ENCODE data around the gene PHYHD1. TPM values are rescaled to one million over a fixed set of nuclear protein-coding genes. Genes with fewer than 3 reads are reported as not detected.
A peak's percentile ranks its signal among the peaks of the same experiment; 100 is the strongest.
"Not testable (repeated sequence)": the region's sequence is repeated elsewhere in the genome, so short reads cannot be mapped to it uniquely, and the experiment has no call there.

The PHYHD1 gene
- total and polyA plus RNA-seq, 5 experiments from 2014 or later: 2.6 to 8.2 (median 6.9) TPM

DNA sequence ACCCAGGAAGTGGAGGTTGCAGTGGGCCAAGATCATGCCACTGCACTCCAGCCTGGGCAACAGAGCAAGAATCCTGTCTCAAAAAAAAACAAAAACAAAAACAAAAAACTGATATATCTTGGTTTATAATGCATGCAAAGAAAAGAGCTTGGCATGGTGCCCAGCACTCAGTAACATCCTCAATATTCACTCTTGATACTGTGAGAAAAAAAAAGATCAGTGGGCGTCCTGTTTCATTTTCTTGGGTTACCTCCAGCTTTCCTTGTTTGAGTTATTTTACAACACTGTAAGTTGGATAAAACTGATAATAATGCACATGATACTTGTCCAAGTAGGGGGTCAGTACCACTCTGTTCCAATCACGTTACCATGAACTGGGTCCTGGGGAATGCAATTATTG is 7.8 kb downstream of the PHYHD1 start:
- POLR2A ChIA-PET: interaction anchor here (0.6 to 2.5 kb wide), 5 partner anchors 8 to 66 kb away, joined by 3 to 12 read pairs (median 3); partner anchors contain the start of genes KYAT1 and LRRC8A
- peaks cover 8 to 14% (median 11%) of the 10 kb centered on the region in 4 donors for H3K4me1 Mint-ChIP-seq
- H3K4me3 Mint-ChIP-seq: no peak overlapping the region
- no peak overlapping the region for H3K27ac Mint-ChIP-seq
- H3K36me3 Mint-ChIP-seq: no peaks in the 10 kb centered on the region
- no peaks in the 10 kb centered on the region for H3K27me3 Mint-ChIP-seq
- H3K9me3 Mint-ChIP-seq: no peaks in the 10 kb centered on the region
- DNase-seq (no peak), ATAC-seq (no peak)

DNA sequence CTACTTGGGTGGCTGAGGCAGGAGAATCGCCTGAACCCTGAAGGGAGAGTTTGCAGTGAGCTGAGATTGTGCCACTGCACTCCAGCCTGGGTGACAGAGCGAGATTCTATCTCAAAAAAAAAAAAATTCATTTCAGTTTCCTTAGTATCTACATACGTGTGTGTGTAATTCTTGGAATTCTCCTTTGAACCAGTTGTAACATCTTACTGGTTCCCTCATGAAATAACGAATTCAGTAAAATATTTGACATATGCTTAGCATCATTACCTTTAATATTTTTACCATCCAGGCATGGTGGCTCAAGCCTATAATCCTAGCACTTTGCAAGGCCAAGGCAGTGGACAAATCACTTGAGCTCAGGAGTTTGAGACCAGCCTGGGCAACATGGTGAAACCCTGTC is 8.8 kb downstream of the PHYHD1 start:
- ATAC-seq: no peak
- no peaks in the 10 kb centered on the region for H3K27me3 Mint-ChIP-seq
- DNase-seq: no peak
- H3K4me3 Mint-ChIP-seq: no peak overlapping the region
- peaks cover 8 to 14% (median 11%) of the 10 kb centered on the region in 4 donors for H3K4me1 Mint-ChIP-seq
- POLR2A ChIA-PET: interaction anchor here (1.4 to 2.5 kb wide), 3 partner anchors 27 to 67 kb away, joined by 3 to 12 read pairs (median 9); partner anchors contain the start of genes KYAT1 and LRRC8A
- H3K36me3 Mint-ChIP-seq: no peaks in the 10 kb centered on the region
- H3K27ac Mint-ChIP-seq: peak overlapping the region in 1 of 10 donors; percentile 34
- H3K9me3 Mint-ChIP-seq: no peaks in the 10 kb centered on the region

DNA sequence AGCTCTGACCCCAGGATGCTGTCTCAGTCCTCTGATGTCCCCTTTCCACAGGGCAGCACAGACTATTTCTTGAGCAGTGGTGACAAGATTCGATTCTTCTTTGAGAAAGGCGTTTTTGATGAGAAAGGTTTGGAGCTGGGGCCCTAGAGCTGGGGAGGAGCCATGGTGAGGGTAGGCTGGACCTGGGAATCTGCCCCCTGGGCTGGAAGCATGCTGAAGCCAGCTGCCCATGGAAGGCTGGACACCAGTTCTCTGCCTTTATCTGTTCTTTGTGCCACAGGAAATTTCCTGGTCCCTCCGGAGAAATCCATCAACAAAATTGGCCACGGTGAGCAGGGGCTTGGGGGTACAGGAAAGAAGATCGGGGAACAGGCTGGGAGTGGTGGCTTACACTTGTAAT is 12.9 kb downstream of the PHYHD1 start:
- POLR2A ChIA-PET: interaction anchor here (0.6 kb wide), 2 partner anchors 195 to 282 kb away, joined by 4 read pairs; no protein-coding TSS in a partner anchor
- Mint-ChIP-seq H3K4me3 (no peak overlapping the region), H3K36me3 (no peaks in the 10 kb centered on the region), H3K9me3 (no peaks in the 10 kb centered on the region), H3K27ac (no peak overlapping the region), H3K27me3 (no peaks in the 10 kb centered on the region), H3K4me1 (no peaks in the 10 kb centered on the region)
- ATAC-seq: no peak
- no peak for DNase-seq

DNA sequence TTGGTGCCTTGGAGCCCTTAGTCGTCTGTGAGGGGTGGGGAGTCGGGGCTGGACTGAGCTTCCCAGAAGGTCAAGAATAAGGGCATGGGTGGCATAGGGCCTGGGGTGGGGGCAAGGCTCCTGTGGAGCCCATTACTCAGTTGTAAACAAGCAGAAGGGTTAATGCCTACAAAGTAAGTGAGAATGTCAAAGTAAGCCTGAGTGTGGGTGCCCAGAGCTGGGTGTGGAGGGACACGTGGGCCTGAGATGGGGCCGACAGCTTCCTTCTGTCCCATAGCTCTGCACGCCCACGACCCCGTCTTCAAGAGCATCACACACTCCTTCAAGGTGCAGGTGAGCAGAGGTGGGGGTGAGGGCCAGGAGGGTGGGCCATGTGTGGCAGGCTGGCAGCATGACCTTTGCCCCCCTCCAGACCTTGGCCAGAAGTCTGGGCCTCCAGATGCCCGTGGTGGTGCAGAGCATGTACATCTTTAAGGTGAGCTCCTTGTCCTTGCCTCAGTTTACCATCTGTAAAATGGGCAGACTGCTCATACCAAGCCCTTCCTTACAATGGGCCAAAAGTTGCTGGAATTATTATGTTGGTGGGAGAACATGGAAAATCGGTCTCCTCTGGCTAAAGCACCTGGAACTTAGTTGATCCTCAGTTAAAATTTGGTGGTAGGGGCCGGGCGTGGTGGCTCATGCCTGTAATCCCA is 15.5 kb downstream of the PHYHD1 start:
- DNase-seq: no peak
- H3K27ac Mint-ChIP-seq: no peak overlapping the region
- POLR2A ChIA-PET: interaction anchor here (0.6 to 1.3 kb wide), 3 partner anchors 8 to 109 kb away, joined by 3 to 4 read pairs (median 3); no protein-coding TSS in a partner anchor

DNA sequence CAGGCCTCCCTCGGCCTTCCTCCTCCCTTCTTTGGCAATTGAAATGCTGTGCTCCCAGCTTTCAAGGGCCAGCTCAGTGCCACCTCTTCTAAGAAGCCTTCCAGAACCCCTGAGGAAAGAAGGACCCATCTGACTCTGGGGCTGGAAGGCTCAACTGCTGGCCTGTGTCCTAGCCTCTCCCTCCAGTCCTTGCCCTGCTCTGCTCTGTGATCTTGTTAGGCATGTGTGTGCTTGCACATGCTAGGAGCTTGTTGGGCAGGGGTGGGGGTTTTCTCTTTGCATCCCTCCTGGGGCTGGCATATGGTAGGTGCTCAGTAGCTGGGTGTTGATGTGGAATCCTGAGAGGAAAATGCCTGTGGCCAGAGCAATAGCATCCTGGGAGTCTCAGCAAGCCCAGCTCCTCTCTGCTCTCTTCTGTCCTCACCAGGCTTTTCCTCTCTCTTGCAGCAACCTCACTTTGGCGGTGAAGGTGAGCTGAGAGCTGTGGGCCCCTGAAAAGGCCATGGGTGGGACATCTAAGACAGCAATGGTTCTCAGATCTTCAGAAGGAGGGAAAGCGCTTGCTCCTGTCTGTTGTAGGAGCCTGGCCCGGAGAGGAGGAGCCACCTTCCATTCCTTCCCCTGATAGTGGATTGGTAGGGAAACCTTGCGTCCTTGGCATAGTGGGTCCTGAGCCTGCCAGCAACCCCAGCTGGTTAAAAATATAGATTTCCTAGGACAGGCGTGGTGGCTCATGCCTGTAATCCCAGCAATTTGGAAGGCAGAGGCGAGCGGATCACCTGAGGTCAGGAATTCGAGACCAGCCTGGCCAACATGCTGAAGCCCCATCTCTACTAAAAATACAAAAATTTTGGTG is 16.8 kb downstream of the PHYHD1 start:
- no peaks in the 10 kb centered on the region for H3K36me3 Mint-ChIP-seq
- peaks cover 0 to 2% (median 0%) of the 10 kb centered on the region in 4 donors for H3K4me1 Mint-ChIP-seq
- H3K4me3 Mint-ChIP-seq: no peak overlapping the region
- ATAC-seq: no peak
- POLR2A ChIA-PET: interaction anchor here (0.6 to 1.3 kb wide), 4 partner anchors 9 to 110 kb away, joined by 3 to 6 read pairs (median 4); no protein-coding TSS in a partner anchor
- DNase-seq: no peak
- H3K27me3 Mint-ChIP-seq: no peaks in the 10 kb centered on the region
- no peaks in the 10 kb centered on the region for H3K9me3 Mint-ChIP-seq
- H3K27ac Mint-ChIP-seq: no peak overlapping the region

More for the DNA sequence above, 15.5 kb downstream of the PHYHD1 start:
- Mint-ChIP-seq H3K36me3 (no peaks in the 10 kb centered on the region), H3K4me3 (no peak overlapping the region), H3K9me3 (no peaks in the 10 kb centered on the region), H3K27me3 (no peaks in the 10 kb centered on the region), H3K4me1 (no peaks in the 10 kb centered on the region)
- ATAC-seq: no peak

DNA sequence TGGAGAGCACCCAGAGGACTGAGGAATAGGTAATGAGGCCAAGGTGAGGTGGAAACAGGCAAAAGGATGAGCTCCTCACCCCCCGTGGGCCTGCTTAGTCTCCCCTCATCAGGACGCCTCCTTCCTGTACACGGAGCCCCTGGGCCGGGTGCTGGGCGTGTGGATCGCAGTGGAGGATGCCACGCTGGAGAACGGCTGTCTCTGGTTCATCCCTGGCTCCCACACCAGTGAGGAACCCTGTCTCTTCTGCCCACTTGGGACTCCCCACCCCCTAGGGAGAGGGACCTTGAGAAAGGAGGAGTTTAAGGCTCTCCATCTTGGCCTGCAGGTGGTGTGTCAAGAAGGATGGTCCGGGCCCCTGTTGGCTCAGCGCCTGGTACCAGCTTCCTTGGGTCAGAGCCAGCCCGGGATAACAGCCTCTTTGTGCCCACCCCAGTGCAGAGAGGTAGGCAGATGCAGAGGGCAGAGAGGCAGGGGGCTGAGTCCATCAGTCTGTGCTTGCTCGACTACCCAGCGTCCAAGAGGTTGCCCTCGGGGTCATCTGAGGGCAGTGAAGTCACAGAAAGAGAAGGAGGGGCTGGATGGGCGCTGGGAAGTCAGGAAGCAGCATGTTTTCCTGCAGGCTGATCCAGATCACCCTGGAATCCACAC is 19.6 kb downstream of the PHYHD1 start:
- H3K27ac Mint-ChIP-seq: no peak overlapping the region
- DNase-seq: no peak
- H3K27me3 Mint-ChIP-seq: no peaks in the 10 kb centered on the region
- no peak for ATAC-seq
- peaks cover 0 to 15% (median under 1%) of the 10 kb centered on the region in 4 donors for H3K4me1 Mint-ChIP-seq
- POLR2A ChIA-PET: no interaction called here
- no peaks in the 10 kb centered on the region for H3K9me3 Mint-ChIP-seq
- peaks cover 0 to 2% (median 0%) of the 10 kb centered on the region in 3 donors for H3K36me3 Mint-ChIP-seq
- H3K4me3 Mint-ChIP-seq: no peak overlapping the region

DNA sequence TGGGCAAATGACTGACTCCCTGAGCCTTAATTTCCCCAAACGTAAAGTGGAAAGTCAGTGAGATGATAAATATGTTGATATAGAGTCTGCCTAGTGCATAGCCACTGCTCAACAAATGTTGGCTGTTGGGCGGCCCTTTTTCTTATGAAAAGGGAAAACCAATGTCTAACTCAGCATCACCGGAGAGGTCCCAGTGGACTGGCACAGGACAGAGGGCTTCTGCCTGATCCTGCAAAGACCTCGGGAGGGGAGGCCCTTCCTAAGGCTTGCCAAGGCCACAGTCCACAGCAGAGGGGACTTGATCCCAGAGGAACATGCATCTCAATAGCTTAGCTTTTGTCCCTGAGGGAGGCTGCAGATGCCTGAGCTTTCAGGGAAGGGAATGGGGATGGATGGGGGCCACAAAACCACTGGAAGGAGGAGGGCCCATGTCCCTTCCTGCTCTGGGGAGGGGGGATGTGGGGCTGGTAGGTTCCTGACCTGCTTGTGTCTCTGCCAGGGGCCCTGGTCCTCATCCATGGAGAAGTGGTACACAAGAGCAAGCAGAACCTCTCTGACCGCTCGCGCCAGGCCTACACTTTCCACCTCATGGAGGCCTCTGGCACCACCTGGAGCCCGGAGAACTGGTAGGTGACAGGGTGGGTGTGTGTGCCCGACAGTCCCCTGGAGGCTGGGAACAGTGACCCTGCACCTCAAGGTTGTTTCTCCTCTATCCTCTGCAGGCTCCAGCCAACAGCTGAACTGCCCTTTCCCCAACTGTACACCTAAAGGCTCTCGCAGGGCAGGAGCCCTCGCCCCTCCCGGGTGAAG is 20.4 kb downstream of the PHYHD1 start:
- Mint-ChIP-seq H3K27ac (no peak overlapping the region), H3K4me1 (peaks cover 7 to 23% (median 8%) of the 10 kb centered on the region in 4 donors), H3K27me3 (no peaks in the 10 kb centered on the region), H3K4me3 (no peak overlapping the region), H3K36me3 (peaks cover 0 to 2% (median 2%) of the 10 kb centered on the region in 3 donors), H3K9me3 (no peaks in the 10 kb centered on the region)
- POLR2A ChIA-PET: interaction anchor here (0.5 kb wide), 1 partner anchor 123 kb away, joined by 4 read pairs; the partner anchor contains the start of gene ENDOG
- DNase-seq (no peak), ATAC-seq (no peak)

DNA sequence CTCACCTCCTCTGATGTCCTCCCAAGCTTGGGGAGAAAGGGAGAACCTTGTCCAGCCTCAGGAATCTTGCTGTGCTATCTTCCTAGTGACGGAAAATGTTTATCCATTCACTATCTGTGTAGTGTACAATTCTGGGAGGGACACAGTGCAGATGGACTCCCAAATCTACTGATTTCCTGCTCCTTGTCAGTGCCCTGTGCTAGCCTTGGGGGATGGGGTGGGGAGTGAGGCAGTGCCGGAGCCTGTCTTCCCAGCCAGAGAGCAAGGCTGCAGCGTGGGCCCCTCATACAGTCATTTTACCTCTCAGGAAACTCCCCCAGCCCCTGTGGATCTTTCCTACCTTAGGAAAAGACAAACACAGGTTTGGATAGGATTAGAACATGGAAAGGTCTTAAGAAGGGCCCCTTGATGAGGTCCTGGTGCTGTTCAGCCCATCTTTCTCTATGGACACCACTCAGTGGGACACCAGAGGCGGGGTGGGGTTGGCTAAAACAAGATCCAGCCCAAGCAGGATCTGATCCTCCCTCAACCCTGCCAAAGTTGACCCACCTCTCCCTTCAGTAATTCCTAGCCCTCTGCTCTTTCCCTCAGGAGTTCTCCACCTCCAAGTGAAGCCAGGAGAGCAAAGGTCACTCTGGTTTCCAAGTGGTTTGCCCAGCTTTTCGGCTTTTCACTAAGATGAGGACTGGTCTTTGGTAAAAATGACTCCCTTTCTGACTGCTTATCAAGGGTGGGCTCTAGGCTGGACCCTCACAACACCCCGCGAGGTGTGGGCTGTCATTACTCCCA is 23.2 kb downstream of the PHYHD1 start:
- Mint-ChIP-seq H3K36me3 (peaks cover 0 to 2% (median 2%) of the 10 kb centered on the region in 3 donors), H3K4me3 (peak overlapping the region in 1 of 10 donors; percentile 56), H3K4me1 (peaks cover 17 to 39% (median 28%) of the 10 kb centered on the region in 4 donors), H3K27me3 (no peaks in the 10 kb centered on the region), H3K9me3 (no peaks in the 10 kb centered on the region), H3K27ac (peak overlapping the region in 3 of 10 donors; percentile 40 to 44 (median 43))
- no peak for ATAC-seq
- DNase-seq: no peak
- POLR2A ChIA-PET: interaction anchor here (0.8 kb wide), 1 partner anchor 16 kb away, joined by 3 read pairs; no protein-coding TSS in a partner anchor

DNA sequence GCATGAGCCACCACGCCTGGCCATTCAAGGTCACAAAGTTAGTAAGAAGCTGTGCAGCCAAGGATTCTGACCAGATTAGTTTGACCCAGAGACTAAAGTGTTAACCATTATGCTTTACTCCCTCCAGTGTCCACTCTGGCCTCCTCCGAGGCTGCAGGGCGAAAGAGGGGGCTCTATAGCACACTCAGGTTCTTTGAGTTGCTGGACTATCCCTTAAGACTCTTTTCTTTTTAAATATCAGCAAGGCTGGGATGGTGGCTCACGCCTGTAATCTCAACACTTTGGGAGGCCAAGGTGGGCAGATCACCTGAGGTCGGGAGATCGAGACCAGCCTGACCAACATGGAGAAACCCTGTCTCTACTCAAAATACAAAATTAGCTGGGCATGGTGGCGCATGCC is 24.2 kb downstream of the PHYHD1 start:
- peak overlapping the region in 2 of 10 donors; percentile 3 to 43 for H3K27ac Mint-ChIP-seq
- H3K9me3 Mint-ChIP-seq, DNase-seq, H3K36me3 Mint-ChIP-seq, H3K27me3 Mint-ChIP-seq, ATAC-seq: not testable (repeated sequence)
- peak overlapping the region in 3 of 10 donors; percentile 28 to 94 (median 41) for H3K4me3 Mint-ChIP-seq
- peaks cover 17 to 44% (median 29%) of the 10 kb centered on the region in 4 donors for H3K4me1 Mint-ChIP-seq
- POLR2A ChIA-PET: interaction anchor here (0.6 kb wide), 1 partner anchor 359 kb away, joined by 3 read pairs; no protein-coding TSS in a partner anchor

DNA sequence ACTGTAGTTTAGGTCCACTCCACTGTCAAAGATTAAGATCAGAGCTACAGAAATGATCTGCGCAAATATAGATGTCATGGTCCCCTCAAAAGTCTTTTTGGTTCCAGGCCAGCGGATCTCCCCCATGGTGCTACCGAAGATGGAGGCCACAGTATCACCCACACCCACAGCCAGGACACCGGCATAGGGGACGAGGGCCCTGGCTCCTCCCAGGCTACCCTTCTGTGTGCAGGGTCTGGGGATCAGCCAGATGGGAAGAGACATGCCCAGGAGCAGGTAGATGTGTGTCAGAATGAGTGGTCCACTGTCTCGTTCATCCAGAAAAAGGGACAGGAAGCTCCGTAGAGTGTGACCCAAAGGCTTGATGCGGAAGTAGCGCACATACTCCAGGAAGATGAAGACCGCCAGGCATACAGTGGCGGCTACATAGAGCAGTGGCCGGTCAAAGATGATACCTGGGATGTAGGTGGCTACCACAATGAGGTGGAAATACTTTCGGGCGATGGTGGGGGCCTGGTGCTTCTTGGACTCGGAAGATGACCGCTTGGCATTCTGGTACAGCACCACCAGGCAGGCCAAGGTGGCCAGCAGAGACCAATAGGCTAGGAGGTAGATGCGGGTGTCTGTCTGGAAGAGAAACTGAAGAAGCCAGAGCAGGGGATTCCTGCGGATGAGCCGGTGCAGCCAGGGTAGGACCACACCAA is 25.2 kb downstream of the PHYHD1 start:
- no peak for ATAC-seq
- H3K27me3 Mint-ChIP-seq: no peaks in the 10 kb centered on the region
- peak overlapping the region; percentile 86 to 100 (median 98) for H3K27ac Mint-ChIP-seq
- H3K9me3 Mint-ChIP-seq: no peaks in the 10 kb centered on the region
- peaks cover 0 to 10% (median 2%) of the 10 kb centered on the region in 3 donors for H3K36me3 Mint-ChIP-seq
- POLR2A ChIA-PET: interaction anchor here (0.6 kb wide), 1 partner anchor 360 kb away, joined by 3 read pairs; no protein-coding TSS in a partner anchor
- H3K4me3 Mint-ChIP-seq: peak overlapping the region; percentile 92 to 99 (median 98)
- peaks cover 17 to 49% (median 30%) of the 10 kb centered on the region in 4 donors for H3K4me1 Mint-ChIP-seq
- DNase-seq: no peak

Data from naive thymus-derived CD8-positive, alpha-beta T cell (primary cell).